Astrocyte of the hippocampus (primary cell): Measurements from ENCODE around the gene LRIG2.
"Not testable (repeated sequence)": the region's sequence is repeated elsewhere in the genome, so short reads cannot be mapped to it uniquely, and the experiment has no call there.

Experiments
- DNase-seq: peaks from one replicate; pipeline ENCODE4 v3.0.0; 2011; ENCODE audit warnings: low read depth, low spot score

The LRIG2 gene

DNA sequence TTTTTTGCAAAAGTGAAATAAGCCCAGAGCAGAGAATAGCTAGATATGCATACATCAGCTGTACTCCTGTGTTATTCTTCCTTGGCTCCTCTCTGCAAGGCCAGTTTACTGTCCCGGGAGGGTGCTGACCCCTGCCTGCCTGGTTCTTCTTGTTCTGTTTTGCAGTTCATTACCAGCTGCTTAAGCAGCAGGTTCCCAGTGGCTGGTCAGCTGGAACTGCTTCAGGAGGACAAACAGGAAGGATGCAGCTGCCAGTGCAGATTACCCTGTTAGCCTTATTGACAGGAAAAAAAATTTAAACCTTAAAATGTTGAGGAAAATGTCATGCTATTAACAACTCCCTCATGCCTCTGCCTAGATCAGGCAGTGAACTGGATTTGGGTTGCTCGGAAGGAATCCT lies 16.0 kb upstream of the LRIG2 start:
- DNase-seq = no peak

DNA sequence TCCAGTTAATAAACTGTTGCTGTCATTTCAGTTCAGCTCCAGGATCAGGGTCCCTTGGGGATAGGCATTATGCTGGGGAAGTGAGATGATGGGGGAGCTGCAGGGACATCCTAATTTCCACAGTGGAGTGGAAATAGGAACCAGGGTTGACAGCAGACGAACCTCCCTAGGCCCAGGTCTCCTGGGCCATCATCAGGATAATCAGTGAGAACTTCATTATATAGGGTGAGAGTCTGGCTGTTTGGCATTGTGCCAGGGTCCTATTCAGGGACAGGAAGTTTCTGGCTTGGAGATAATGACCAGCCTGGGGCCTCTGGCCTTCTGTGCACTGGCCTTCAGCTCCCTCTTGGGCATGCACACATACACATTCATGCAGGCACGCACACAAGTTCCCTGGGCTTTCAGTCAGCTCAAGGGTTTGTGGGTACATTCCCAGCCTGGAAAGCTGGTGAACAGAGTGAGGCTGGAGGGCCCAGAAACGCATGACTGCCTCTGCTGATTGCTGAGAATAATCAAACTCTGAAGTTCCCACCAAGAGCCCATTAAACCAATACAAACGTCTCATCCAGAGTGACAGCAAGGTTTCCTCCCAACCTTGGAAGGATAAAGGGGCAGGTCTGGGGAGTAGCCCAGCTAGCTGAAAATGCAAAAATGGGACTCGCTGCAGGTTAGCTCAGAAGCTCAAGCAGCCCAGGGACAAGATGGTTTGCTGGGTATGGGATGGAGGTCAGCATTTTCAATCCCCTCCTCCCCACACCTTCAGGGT lies 13.9 kb upstream of the LRIG2 start:
- peak; percentile 34 for DNase-seq

DNA sequence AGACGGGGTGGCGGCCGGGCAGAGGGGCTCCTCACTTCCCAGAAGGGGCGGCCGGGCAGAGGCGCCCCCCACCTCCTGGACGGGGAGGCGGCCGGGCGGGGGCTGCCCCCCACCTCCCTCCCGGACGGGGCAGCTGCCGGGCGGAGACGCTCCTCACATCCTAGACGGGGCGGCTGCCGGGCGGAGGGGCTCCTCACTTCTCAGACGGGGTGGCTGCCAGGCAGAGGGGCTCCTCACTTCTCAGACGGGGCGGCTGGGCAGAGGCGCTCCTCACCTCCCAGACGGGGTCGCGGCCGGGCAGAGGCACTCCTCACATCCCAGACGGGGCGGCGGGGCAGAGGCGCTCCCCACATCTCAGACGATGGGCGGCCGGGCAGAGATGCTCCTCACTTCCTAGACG lies 9.5 kb upstream of the LRIG2 start:
- not testable (repeated sequence) for DNase-seq

DNA sequence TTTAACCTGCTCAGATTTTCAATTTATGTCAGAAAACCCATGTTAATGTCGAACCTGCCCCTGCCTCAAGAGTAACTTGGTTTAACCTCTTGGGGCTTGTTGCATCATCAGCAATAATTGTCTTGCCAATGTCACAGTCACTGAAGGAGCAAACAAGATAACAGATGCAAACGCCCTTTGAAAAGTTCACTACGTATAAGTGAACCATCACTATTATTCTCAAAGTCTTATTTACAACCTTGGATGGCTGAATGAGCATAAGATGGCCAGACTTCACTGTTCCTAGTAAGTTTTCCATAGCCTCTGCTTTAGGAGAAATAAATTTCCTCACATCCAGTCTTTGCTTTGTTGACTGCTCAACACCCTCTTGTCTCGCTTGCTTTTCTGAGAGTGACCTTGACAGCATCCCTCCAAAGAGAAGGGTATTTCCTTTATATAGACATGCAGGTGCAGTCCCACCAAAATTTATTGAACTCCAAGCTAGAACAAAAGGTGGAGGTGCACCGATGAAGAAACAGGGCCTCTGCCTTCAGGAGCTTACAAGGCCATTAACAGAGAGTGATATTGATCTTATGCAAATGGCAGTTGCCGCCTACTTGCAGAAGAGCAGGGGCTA lies 749 bp upstream of the LRIG2 start:
- no peak for DNase-seq

DNA sequence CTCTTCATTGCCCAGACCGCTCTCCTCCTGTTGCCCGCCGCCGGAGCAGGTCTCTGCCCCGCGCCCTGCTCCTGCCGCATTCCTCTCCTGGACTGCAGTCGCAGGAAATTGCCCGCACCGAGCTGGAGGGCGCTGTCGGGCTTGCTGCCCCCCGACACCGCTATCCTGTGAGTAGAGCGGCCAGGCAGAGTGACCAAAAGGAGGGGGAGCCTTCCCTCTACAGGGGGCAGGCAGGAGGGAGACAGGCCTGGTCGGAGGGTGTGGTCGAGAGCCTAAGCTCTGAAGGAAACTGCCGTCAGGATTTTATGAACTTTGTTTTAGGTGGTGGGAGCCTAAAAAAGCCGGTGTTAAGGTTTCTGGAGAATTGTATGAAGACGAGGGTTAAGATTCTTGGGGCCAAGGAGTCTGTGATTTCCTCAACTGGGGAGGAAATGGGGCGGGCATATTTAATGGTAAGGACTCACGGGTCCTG lies 517 bp downstream of the LRIG2 start:
- peak; percentile 84 for DNase-seq

DNA sequence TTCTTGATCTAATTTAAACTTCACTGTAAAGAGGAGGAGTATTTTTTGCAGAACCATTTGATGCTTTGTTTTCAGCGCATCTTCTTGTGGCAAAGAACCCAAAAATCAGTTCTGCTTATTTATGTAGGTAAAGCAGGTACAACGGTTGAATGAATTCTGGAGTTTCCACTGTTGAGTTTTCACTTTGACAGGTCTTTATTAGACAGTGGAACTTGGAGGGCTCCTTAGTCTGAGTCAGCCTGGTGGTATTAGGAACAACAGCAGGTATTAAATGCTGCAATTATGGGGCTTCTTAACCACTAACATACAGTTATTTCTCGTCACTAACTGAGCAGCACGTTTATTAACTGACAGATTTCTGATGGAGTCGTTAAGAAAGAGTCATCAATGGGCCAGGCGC lies 1.2 kb downstream of the LRIG2 start:
- peak; percentile 62 for DNase-seq

DNA sequence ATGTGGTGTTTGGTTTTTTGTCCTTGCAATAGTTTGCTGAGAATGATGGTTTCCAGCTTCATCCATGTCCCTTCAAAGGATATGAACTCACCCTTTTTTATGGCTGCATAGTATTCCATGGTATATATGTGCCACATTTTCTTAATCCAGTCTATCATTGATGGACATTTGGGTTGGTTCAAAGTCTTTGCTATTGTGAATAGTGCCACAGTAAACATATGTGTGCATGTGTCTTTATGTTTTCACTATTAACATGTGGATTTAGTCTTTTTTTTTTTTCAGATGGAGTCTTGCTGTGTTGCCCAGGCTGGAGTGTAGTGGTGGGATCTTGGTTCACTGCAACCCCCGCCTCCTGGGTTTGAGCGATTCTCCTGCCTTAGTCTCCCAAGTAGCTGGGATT lies 5.0 kb downstream of the LRIG2 start:
- DNase-seq = not testable (repeated sequence)

DNA sequence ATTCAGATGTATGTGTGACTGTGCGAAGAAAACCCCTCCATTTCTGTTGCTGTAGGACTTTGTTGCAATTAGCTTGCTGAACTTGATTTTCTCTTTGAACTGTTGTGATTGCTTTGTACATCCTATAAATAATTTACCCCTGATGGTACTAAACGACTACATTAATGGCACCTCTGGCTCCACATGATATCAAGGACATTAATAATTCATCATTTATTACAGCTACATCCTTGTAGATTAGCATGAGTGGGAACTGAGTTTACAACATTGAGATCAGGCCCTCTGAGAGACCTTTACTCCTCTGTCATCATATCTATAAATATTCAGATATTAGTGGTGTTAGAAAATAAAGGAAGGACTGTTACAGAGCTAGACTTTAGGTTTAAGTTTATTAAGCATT lies 13.5 kb downstream of the LRIG2 start:
- DNase-seq = no peak

DNA sequence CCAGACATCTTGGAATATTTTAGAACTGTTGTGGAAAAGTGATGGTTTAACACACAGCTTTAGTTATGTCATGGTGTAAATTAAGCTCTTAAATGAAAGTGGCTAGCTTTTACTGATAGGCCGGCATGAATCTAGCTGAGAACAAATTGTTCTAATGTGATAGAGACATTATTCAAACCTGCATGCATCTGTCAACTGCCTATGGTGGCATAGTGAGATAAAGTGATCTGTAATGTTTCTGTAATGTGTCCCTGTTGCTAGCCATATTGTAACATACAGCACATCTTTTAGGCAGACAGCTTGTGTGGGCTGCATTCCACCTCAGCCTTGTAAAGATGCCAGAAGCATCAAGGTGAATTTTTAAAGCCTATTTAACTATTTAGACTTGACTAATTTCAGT lies 16.0 kb downstream of the LRIG2 start:
- DNase-seq = peak; percentile 25

DNA sequence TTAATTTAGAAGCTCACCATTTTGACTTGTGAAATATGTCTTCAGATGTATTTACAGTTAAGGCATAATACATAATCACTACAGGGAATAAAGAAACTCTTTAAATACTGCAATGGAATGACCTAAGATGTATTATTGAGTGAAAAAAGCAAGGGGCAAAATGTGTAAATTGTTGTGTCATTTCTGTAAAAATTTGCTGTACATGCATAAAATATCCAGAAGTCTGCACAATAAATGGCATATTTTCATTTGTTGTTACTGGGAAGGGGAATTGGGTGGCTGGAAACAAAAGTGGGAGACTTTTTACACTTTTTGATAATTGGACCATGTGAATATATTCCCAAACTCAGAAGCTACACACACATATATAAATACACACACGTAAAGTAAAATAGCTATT lies 17.1 kb downstream of the LRIG2 start:
- no peak for DNase-seq

DNA sequence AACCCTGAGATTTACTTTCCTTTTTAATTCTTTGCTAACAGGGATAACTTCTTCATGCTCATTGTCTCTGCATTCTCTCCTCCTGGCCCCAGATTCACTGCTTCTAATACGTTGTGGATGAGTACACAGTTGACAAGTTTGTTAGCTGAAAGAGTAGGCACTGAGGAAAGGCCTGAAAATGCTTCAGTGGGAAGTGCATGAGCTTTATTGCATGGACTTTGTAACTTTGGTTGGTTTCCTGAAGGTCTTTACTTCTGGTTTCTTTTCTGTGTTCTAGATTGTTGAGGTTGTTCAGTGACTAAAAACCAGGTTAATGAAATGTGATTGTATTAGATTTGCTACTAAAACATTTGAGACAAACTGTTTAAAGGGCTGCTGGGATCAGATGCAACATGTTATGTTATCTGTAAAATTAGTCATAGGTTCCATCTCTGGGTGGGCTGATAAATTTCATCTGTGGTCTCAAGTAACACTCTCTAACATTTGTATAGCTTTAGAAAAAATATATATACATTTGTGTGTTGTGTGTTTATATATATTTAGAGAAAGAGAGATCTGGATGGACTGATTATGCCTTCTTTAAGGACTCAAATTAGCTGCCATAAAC lies 19.1 kb downstream of the LRIG2 start:
- DNase-seq = no peak

DNA sequence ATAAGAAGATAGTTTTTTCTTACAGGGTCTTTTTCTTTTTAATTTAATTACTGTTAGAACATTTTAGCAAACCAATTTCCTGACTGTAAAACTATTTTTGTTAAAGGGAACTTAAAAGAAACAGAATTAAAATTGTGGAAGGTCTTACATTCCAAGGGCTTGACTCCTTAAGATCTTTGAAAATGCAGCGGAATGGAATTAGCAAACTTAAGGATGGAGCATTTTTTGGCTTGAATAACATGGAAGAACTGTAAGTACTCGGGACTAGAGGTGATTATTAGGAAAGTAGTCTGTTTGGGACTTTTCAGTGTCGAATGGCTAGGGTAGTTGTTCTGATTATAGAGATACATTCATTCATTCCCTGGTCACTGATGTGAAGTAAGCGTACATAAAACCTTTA lies 21.5 kb downstream of the LRIG2 start:
- peak; percentile 55 for DNase-seq

DNA sequence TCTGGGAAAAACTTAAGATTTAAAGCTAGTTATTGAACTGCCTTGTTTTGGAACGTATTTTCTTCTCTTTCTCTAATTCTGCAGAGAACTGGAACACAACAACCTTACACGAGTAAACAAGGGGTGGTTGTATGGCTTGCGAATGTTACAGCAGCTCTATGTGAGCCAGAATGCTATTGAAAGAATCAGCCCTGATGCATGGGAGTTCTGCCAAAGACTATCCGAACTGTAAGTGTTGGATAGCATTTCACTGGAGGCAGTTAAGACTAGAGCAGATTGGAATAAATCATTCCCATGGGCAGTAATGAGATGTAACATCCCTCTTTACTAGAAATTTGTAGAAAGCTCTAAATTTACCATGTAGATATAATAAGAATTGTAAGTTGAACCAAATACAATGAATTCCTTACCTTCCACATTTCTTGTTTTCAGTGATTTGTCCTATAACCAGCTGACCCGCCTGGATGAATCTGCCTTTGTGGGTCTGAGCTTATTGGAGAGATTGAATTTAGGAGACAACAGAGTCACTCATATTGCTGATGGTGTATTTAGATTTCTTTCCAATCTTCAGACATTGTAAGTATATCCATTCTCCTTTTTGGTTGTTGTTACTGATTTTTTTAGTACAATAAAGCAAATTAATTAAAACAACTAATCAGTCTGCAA lies 22.9 kb downstream of the LRIG2 start:
- DNase-seq = peak; percentile 45

DNA sequence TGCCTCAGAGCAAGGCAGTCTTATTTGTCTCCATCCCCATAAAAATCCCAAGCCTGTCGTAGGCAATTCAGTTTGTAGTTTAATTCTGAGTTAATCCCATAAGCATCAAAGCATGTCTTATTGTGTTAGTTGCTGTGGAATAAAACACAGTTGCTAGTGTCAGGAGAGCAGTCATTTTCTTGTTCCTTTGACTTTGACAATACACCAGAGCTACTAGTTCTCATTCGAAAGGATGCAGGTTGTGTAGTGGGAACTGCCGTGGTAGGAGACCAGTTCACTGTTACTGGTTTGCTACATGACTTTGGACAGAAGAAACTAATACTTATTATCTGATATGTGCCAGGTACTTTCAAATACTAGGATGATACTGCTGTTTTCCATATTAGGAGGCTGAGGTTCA lies 23.5 kb downstream of the LRIG2 start:
- no peak for DNase-seq

DNA sequence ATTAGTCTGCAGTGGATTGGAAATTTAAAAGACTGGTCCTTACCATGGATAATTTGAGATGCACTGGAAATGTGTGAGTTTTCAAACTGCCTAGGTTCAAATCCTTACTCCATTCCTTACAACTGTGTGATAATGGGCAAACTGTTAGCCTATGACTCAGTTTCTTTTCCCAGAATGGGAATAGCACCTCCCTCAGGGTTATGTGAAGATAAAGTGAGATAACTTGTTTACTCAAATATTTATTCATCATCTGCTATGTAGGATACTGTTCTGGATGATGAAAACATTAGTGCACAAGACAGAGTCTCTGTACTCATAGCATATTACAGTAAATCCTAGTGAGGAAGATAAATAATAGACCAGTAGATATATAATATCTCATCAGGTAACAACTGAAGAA lies 28.6 kb downstream of the LRIG2 start:
- DNase-seq = no peak

DNA sequence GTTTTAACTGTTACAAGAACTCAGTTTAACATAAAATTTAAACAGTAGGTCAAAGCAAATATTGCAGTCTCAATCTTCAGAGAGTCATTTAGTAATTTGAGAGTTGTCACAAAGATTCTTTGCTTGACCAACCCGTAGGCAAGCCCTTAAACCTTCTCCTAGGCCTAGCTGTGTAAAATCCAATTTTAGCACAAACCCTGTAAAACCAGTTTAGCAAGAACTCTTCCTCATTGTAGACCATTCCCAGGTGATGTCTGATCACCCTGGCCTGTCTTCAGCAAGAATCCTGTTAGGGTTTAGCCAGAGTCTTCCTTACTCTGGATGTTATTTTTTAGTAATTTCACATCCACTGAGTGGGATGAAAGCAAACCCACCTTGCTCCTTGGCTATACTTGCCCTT lies 30.1 kb downstream of the LRIG2 start:
- DNase-seq = no peak

DNA sequence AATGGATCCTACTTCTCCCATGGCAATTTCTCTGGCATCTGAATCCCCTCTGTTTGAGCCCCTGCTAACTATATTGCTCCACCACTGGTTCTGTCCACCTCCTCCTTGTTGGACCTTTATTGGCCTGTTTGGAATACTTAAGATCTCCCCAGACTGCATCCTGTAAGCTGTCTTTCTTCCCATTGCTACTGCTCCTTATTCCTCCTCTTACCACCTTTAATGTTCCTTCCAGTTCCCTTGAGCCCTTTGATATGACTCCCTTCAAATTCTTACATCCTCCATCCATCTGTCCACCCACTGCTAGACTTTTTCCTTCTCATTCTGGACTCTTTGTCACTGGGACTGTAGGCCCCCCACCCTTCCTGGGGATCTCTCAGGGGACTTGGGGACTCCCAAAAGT lies 31.0 kb downstream of the LRIG2 start:
- DNase-seq = no peak

DNA sequence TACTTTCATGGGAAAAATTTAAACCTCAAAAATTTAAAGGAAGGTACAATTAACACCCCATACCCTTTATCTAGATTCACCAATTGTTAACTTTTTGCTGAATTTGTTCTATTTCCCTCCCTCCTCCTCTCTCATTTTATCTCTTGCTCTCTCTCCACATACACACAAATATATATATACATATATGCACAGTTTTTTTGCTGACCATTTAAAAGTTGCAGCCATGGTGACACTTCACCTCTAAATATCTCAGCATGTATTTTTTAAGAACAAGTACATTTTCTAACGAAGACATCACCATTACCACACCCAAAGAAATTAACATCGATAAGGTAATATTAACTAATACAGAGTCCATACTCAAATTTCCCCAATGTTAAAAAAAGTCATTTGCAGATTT lies 33.9 kb downstream of the LRIG2 start:
- DNase-seq = no peak

DNA sequence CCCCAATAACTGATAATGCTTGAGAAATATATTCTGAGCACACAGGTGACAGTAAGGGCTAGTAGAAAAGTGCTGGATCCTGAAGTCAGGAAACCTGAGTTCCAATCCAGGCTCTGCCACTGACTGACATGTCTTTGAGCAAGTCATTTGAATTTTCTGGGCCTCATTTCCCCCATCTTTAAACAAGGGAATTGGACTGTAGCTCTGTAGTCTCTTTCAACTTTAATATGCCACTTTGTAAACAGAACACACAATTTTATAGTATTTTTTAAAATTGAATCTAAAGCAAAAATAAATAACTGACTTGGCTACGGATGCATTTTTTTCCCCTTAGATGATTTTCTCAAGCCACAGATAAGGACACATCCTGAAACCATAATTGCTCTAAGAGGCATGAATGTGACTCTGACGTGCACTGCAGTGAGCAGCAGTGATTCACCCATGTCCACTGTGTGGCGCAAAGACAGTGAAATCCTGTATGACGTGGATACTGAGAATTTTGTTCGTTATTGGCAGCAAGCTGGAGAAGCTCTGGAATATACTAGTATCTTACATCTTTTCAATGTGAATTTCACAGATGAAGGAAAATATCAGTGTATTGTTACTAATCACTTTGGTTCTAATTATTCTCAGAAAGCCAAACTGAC lies 37.0 kb downstream of the LRIG2 start:
- DNase-seq = peak; percentile 84

DNA sequence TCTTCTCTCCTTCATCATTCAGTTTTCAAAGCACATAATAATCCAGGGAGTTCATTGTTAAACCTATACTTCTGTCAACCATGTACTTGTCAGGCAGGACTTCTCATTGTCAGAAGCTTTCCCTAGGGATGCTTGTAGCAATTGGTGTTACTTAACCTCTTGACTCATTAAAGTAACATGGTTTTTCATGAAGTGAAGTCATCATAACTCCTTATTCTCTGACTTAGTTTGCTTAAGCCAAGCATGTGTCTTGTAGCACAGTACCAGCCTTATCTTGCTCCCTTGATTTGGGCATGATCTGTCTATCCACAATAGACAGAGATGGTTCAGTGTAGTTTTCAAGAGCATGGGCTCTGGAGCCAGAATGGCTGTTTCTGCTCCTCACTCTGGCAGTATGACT lies 45.3 kb downstream of the LRIG2 start:
- DNase-seq = no peak

DNA sequence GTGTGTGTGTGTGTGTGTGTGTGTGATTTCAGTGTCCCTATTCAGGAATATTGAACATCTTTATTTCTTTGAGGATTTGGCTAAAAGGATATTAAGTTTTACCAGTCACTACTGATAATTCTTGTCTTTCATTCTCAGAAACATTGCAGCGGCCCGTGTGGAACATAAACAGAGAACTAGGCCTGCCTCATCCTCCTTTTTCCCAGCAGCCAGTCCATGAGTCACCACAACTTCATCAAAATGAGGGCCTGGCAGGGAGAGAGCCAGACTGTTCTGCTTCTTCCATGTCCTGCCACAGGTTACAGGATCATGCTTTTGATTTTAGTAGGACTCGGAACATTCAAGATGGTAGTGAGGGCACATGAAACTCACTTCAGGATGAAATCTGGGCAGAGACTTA lies 50.7 kb downstream of the LRIG2 start:
- peak; percentile 67 for DNase-seq

DNA sequence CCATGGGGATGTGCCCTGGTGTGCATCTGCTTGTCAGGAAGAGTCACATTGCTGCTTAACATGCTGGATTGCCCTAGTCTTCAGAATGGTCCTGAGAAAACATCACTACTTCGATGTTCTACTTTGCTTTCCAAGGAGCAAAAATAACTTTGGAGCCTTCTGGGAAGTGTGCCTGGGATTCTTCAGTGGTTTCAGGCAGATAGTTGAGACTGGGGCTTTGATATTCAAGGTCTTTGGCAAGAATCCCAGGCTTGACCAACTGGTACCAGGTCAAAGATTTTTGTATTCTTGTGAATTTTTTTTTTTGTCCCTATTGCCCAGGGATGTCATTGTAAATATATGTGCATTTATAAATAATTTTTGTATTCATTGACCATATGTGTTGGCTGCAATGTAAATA lies 51.4 kb downstream of the LRIG2 start:
- peak; percentile 36 for DNase-seq
